HepG2 (cell line): ENCODE measurements around the gene GALP. TPM values are rescaled to one million over a fixed set of nuclear protein-coding genes. Genes with fewer than 3 reads are reported as not detected.

Source experiments
- FOXO1 ChIP-seq: sonication (generic); formaldehyde crosslinking; IDR thresholded peaks from 2 replicates; pipeline ENCODE4 v1.4.0; 2020; ENCODE audit warnings: missing genetic modification reagents
- MXD4 ChIP-seq: IDR thresholded peaks from 2 replicates; pipeline ENCODE4 v1.6.1; 2016; ENCODE audit warnings: mild to moderate bottlenecking, missing biosample characterization, missing genetic modification reagents
- NFYB ChIP-seq: sonication (generic); formaldehyde crosslinking; IDR thresholded peaks from 2 replicates; pipeline ENCODE4 v1.4.0; 2020; ENCODE audit warnings: missing genetic modification reagents
- RBM22 ChIP-seq: fragments of 200-400 bp; formaldehyde crosslinking; optimal IDR thresholded peaks from 2 replicates; pipeline ENCODE3; 2017; ENCODE audit warnings: mild to moderate bottlenecking, low read length, moderate library complexity
- RFXAP ChIP-seq: sonication (generic); formaldehyde crosslinking; IDR thresholded peaks from 2 replicates; pipeline ENCODE4 v1.4.0; 2020; ENCODE audit warnings: missing genetic modification reagents, borderline replicate concordance
- SIX1 ChIP-seq: sonication (generic); formaldehyde crosslinking; IDR thresholded peaks from 2 replicates; pipeline ENCODE4 v1.4.0; 2020; ENCODE audit warnings: missing genetic modification reagents, borderline replicate concordance
- ZNF256 ChIP-seq: sonication (generic); formaldehyde crosslinking; conservative IDR thresholded peaks from 2 replicates; pipeline ENCODE4 v1.4.0; 2020; ENCODE audit warnings: missing genetic modification reagents
- ZNF326 ChIP-seq: sonication (generic); formaldehyde crosslinking; IDR thresholded peaks from 2 replicates; pipeline ENCODE4 v1.4.0; 2020; ENCODE audit warnings: missing genetic modification reagents, borderline replicate concordance
- ZNF367 ChIP-seq: sonication (generic); formaldehyde crosslinking; IDR thresholded peaks from 2 replicates; pipeline ENCODE4 v1.4.0; 2020; ENCODE audit warnings: missing genetic modification reagents, borderline replicate concordance
- ZNF547 ChIP-seq: sonication (generic); formaldehyde crosslinking; IDR thresholded peaks from 2 replicates; pipeline ENCODE4 v1.5.1; 2020; ENCODE audit warnings: mild to moderate bottlenecking, missing genetic modification reagents
- ZNF605 ChIP-seq: sonication (generic); formaldehyde crosslinking; IDR thresholded peaks from 2 replicates; pipeline ENCODE4 v1.8.0; 2022; ENCODE audit warnings: mild to moderate bottlenecking, missing genetic modification reagents
- ZNF775 ChIP-seq: sonication (generic); formaldehyde crosslinking; IDR thresholded peaks from 2 replicates; pipeline ENCODE4 v1.4.0; 2020; ENCODE audit warnings: missing genetic modification reagents, mild to moderate bottlenecking, moderate library complexity, borderline replicate concordance
- ZSCAN25 ChIP-seq: sonication (generic); formaldehyde crosslinking; IDR thresholded peaks from 2 replicates; pipeline ENCODE4 v1.8.0; 2022; ENCODE audit warnings: mild to moderate bottlenecking, missing genetic modification reagents
- ZSCAN30 ChIP-seq: sonication (generic); formaldehyde crosslinking; IDR thresholded peaks from 2 replicates; pipeline ENCODE4 v1.5.0; 2020; ENCODE audit warnings: mild to moderate bottlenecking, missing genetic modification reagents
- polyA plus RNA-seq, 8 experiments: library from polyadenylated mRNA; depleted of rRNA in 3 of 8; stranded (reverse) in 7 of 8; unstranded in 1 of 8; fragments of >200 nt; fragmentation: Illumina TruSeq in 4 of 8; extraction: Trizol in 4 of 8; gene quantifications; 2 replicates each; pipeline versions ENCODE4 v1.2.1 to v1.2.3, GENCODE V29; 2011 to 2016; ENCODE audit warnings: low read depth in 4 of 8, missing spikeins in 1 of 8, mixed read lengths in 1 of 8; ENCODE audit not compliant: insufficient read depth in 1 of 8
- total RNA-seq, 5 experiments: library from RNA; depleted of rRNA; stranded (reverse); fragments of >200 nt; fragmentation: Illumina TruSeq; extraction: Trizol; gene quantifications; 2 replicates each; pipeline ENCODE4 v1.2.3, GENCODE V29; 2016; ENCODE audit warnings: low read depth in 1 of 5
- TF ChIP-seq, protein P1 (sequence below): sonication (generic); formaldehyde crosslinking; IDR thresholded peaks from 2 replicates; pipeline ENCODE4 v1.8.1; 2023; ENCODE audit warnings: missing genetic modification reagents, inconsistent platforms, borderline replicate concordance
- TF ChIP-seq, protein P2 (sequence below): sonication (generic); formaldehyde crosslinking; IDR thresholded peaks from 2 replicates; pipeline ENCODE4 v1.4.0; 2020; ENCODE audit warnings: missing genetic modification reagents, borderline replicate concordance
- TF ChIP-seq, protein P3 (sequence below): sonication (generic); formaldehyde crosslinking; IDR thresholded peaks from 2 replicates; pipeline ENCODE4 v1.5.0; 2020; ENCODE audit warnings: mild to moderate bottlenecking, missing genetic modification reagents
- TF ChIP-seq, protein P4 (sequence below): sonication (generic); formaldehyde crosslinking; IDR thresholded peaks from 2 replicates; pipeline ENCODE4 v1.5.0; 2020; ENCODE audit warnings: missing genetic modification reagents
- TF ChIP-seq, protein P5 (sequence below): sonication (generic); formaldehyde crosslinking; conservative IDR thresholded peaks from 2 replicates; pipeline ENCODE4 v1.4.0; 2020; ENCODE audit warnings: mild to moderate bottlenecking, missing genetic modification reagents, moderate library complexity

The GALP gene
- total and polyA plus RNA-seq, 2 of the 13 experiments (the other 11 are each of a cell fraction or from before 2014, with no cell fraction given) = not detected

DNA sequence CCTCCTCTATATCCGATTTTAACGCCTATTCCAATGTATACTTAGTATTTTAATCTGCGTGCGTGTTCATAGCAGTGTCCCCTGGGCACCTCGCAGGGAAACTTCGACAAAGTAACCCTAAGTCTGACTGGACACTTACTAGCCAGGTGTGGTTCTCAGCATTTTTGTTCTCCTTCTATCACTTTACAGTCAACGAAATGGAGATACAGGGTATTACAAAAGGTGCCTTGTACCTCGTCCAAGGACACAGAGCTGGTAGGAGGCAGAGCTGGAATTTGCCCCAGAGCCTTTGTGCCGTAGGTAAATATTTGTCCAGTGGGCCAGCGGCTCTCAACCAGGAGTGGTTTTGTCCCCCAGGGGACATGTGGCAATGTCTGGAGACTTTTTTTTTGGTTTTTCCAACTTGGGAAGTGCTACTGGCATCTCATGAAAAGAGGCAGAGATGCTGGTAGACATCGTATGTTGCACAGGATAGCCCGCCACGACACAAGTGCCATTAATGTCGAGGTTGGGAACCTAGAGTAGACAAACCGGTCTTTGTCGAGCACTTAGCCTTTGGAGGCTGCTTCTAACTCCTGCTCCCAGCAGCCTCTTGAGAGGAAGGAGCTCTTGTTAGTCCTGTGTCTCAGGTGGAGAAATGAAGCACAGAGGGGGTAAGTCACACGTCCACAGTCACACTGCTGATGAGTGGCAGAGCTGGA, 33.6 kb upstream of the GALP start (continued):
- peak; percentile 89 for TF ChIP-seq FOXO1 (CRISPR knock-in tag)
- no peak for TF ChIP-seq ZSCAN30 (CRISPR knock-in tag)
- TF ChIP-seq, protein P1, sequence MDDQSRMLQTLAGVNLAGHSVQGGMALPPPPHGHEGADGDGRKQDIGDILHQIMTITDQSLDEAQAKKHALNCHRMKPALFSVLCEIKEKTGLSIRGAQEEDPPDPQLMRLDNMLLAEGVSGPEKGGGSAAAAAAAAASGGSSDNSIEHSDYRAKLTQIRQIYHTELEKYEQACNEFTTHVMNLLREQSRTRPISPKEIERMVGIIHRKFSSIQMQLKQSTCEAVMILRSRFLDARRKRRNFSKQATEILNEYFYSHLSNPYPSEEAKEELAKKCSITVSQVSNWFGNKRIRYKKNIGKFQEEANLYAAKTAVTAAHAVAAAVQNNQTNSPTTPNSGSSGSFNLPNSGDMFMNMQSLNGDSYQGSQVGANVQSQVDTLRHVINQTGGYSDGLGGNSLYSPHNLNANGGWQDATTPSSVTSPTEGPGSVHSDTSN (CRISPR knock-in tag) = no peak
- no peak for TF ChIP-seq RFXAP (CRISPR knock-in tag)
- no peak for TF ChIP-seq ZNF326 (CRISPR knock-in tag)
- TF ChIP-seq, protein P2, sequence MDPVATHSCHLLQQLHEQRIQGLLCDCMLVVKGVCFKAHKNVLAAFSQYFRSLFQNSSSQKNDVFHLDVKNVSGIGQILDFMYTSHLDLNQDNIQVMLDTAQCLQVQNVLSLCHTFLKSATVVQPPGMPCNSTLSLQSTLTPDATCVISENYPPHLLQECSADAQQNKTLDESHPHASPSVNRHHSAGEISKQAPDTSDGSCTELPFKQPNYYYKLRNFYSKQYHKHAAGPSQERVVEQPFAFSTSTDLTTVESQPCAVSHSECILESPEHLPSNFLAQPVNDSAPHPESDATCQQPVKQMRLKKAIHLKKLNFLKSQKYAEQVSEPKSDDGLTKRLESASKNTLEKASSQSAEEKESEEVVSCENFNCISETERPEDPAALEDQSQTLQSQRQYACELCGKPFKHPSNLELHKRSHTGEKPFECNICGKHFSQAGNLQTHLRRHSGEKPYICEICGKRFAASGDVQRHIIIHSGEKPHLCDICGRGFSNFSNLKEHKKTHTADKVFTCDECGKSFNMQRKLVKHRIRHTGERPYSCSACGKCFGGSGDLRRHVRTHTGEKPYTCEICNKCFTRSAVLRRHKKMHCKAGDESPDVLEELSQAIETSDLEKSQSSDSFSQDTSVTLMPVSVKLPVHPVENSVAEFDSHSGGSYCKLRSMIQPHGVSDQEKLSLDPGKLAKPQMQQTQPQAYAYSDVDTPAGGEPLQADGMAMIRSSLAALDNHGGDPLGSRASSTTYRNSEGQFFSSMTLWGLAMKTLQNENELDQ (CRISPR knock-in tag) = no peak
- TF ChIP-seq ZNF256 (CRISPR knock-in tag) = 0 out of 2 replicates have a peak, but pooled peaks have one; percentile 11
- TF ChIP-seq, protein P3, sequence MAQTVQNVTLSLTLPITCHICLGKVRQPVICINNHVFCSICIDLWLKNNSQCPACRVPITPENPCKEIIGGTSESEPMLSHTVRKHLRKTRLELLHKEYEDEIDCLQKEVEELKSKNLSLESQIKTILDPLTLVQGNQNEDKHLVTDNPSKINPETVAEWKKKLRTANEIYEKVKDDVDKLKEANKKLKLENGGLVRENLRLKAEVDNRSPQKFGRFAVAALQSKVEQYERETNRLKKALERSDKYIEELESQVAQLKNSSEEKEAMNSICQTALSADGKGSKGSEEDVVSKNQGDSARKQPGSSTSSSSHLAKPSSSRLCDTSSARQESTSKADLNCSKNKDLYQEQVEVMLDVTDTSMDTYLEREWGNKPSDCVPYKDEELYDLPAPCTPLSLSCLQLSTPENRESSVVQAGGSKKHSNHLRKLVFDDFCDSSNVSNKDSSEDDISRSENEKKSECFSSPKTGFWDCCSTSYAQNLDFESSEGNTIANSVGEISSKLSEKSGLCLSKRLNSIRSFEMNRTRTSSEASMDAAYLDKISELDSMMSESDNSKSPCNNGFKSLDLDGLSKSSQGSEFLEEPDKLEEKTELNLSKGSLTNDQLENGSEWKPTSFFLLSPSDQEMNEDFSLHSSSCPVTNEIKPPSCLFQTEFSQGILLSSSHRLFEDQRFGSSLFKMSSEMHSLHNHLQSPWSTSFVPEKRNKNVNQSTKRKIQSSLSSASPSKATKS (CRISPR knock-in tag) = no peak
- TF ChIP-seq MXD4 = 0 out of 2 replicates have a peak, but pooled peaks have one; percentile 27
- TF ChIP-seq, protein P4, sequence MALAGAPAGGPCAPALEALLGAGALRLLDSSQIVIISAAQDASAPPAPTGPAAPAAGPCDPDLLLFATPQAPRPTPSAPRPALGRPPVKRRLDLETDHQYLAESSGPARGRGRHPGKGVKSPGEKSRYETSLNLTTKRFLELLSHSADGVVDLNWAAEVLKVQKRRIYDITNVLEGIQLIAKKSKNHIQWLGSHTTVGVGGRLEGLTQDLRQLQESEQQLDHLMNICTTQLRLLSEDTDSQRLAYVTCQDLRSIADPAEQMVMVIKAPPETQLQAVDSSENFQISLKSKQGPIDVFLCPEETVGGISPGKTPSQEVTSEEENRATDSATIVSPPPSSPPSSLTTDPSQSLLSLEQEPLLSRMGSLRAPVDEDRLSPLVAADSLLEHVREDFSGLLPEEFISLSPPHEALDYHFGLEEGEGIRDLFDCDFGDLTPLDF (CRISPR knock-in tag) = no peak
- TF ChIP-seq SIX1 = no peak; the same call in 1 of the 2 replicates
- TF ChIP-seq RBM22 = no peak
- TF ChIP-seq, protein P5, sequence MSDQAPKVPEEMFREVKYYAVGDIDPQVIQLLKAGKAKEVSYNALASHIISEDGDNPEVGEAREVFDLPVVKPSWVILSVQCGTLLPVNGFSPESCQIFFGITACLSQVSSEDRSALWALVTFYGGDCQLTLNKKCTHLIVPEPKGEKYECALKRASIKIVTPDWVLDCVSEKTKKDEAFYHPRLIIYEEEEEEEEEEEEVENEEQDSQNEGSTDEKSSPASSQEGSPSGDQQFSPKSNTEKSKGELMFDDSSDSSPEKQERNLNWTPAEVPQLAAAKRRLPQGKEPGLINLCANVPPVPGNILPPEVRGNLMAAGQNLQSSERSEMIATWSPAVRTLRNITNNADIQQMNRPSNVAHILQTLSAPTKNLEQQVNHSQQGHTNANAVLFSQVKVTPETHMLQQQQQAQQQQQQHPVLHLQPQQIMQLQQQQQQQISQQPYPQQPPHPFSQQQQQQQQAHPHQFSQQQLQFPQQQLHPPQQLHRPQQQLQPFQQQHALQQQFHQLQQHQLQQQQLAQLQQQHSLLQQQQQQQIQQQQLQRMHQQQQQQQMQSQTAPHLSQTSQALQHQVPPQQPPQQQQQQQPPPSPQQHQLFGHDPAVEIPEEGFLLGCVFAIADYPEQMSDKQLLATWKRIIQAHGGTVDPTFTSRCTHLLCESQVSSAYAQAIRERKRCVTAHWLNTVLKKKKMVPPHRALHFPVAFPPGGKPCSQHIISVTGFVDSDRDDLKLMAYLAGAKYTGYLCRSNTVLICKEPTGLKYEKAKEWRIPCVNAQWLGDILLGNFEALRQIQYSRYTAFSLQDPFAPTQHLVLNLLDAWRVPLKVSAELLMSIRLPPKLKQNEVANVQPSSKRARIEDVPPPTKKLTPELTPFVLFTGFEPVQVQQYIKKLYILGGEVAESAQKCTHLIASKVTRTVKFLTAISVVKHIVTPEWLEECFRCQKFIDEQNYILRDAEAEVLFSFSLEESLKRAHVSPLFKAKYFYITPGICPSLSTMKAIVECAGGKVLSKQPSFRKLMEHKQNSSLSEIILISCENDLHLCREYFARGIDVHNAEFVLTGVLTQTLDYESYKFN (CRISPR knock-in tag) = peak; percentile 99
- peak; percentile 60 for TF ChIP-seq ZNF605 (CRISPR knock-in tag)
- TF ChIP-seq NFYB (CRISPR knock-in tag) = no peak
- TF ChIP-seq ZNF775 (CRISPR knock-in tag) = no peak
- no peak for TF ChIP-seq ZNF367 (CRISPR knock-in tag)
- no peak for TF ChIP-seq ZSCAN25
- TF ChIP-seq ZNF547 (CRISPR knock-in tag) = no peak
